HCT116 (cell line): ENCODE measurements around the gene F7. TPM values are rescaled to one million over a fixed set of nuclear protein-coding genes. Genes with fewer than 3 reads are reported as not detected.

Experiments
- ATAC-seq: fragments of 200-7000 bp; cut with Tn5 transposase; 2 replicates; pipeline ENCODE4 v1.9.1; 2020; ENCODE audit warnings: mild to moderate bottlenecking, moderate library complexity
- BruUV-seq: library from RNA; stranded (reverse); fragments of 400-500 nt; replicated peaks from 2 replicates; lab custom pipeline; 2021; lab: Mats Ljungman, UMichigan
- CTCF ChIA-PET: fragments of 300-600 bp; sonication (Branson Sonifier 250); formaldehyde crosslinking; loops from one replicate; lab custom pipeline; 2021; ENCODE audit warnings: antibody characterized with exemption; lab: Charles Lee
- POLR2A ChIA-PET: fragments of 300-600, 350-600 bp; sonication (Branson Sonifier 250); formaldehyde crosslinking; loops from one replicate; lab custom pipeline; 2021; ENCODE audit warnings: antibody characterized with exemption; lab: Charles Lee
- RAD21 ChIA-PET, 2 experiments: fragments of 300-600 bp; sonication (Branson Sonifier 250); formaldehyde crosslinking; loops; one replicate each; lab custom pipeline; 2023; ENCODE audit warnings: low total read pairs in 2 of 2; ENCODE audit not compliant: uncharacterized antibody in 2 of 2, unreplicated experiment in 2 of 2, low non-redundant PET in 1 of 2; lab: Charles Lee
- DNase-seq: peaks from one replicate; pipeline ENCODE4 v3.0.0-alpha.2; 2010; ENCODE audit warnings: low read depth, low spot score
- H2AFZ ChIP-seq: fragments of 200-600 bp; shearing (Covaris generic), sonication (generic); 2 replicates; pipeline ENCODE4 v1.6.1; 2017; ENCODE audit warnings: low read depth, mixed run types, mixed read lengths, antibody characterized with exemption, low read length; ENCODE audit not compliant: poor library complexity, severe bottlenecking
- H3K27ac ChIP-seq: 2 replicates; pipeline ENCODE4 v1.5.1; 2012; ENCODE audit warnings: low read depth, low read length
- H3K27me3 ChIP-seq: fragments of 200-600 bp; sonication (generic); 2 replicates; pipeline ENCODE4 v1.6.1; 2016; ENCODE audit warnings: mixed run types, low read length, mixed read lengths; ENCODE audit not compliant: insufficient read depth
- H3K36me3 ChIP-seq, 2 experiments: fragments of 200-500 bp in 1 of 2; fragments of 200-600 bp in 1 of 2; sonication (Bioruptor generic) in 1 of 2; sonication (generic) in 1 of 2; 2 replicates each; pipeline versions ENCODE4 v1.5.1 to v1.6.1; 2014 to 2016; ENCODE audit warnings: low read length in 2 of 2, inconsistent platforms in 1 of 2, mixed read lengths in 1 of 2, mixed run types in 1 of 2; ENCODE audit not compliant: insufficient read depth in 2 of 2, control insufficient read depth in 1 of 2
- H3K4me1 ChIP-seq, 2 experiments: fragments of 200-600 bp in 1 of 2; sonication (generic) in 1 of 2; 2 replicates each; pipeline versions ENCODE4 v1.5.1 to v1.6.1; 2012 to 2017; ENCODE audit warnings: low read length in 2 of 2, inconsistent platforms in 1 of 2, mild to moderate bottlenecking in 1 of 2, mixed read lengths in 1 of 2, mixed run types in 1 of 2, moderate library complexity in 1 of 2; ENCODE audit not compliant: insufficient read depth in 2 of 2, control insufficient read depth in 1 of 2
- H3K4me2 ChIP-seq: fragments of 200-600 bp; sonication (generic); 2 replicates; pipeline ENCODE4 v1.6.1; 2017; ENCODE audit warnings: mixed run types, low read length, mixed read lengths
- H3K4me3 ChIP-seq, 2 experiments: fragments of 200-600 bp in 1 of 2; sonication (generic) in 1 of 2; replicated peaks in 1 of 2; 2 replicates each; pipeline ENCODE4 v1.5.1; 2011 to 2016; ENCODE audit warnings: low read length in 2 of 2, control low read depth in 1 of 2, low read depth in 1 of 2, mild to moderate bottlenecking in 1 of 2, mixed read lengths in 1 of 2, mixed run types in 1 of 2
- H3K79me2 ChIP-seq: fragments of 200-600 bp; sonication (generic); 2 replicates; pipeline ENCODE4 v1.6.1; 2017; ENCODE audit warnings: mild to moderate bottlenecking, mixed run types, low read length, moderate library complexity, mixed read lengths; ENCODE audit not compliant: insufficient read depth
- H3K9ac ChIP-seq: fragments of 200-600 bp; sonication (generic); 2 replicates; pipeline ENCODE4 v1.6.1; 2016; ENCODE audit warnings: low read length, mixed read lengths
- H3K9me2 ChIP-seq: fragments of 200-600 bp; sonication (generic), shearing (Covaris generic); 2 replicates; pipeline ENCODE4 v1.6.1; 2017; ENCODE audit warnings: mixed run types, mild to moderate bottlenecking, moderate library complexity; ENCODE audit not compliant: insufficient read depth
- H3K9me3 ChIP-seq, 2 experiments: fragments of 200-500 bp in 1 of 2; fragments of 200-600 bp in 1 of 2; sonication (Bioruptor generic) in 1 of 2; sonication (generic) in 1 of 2; 2 replicates each; pipeline ENCODE4 v1.6.1; 2014 to 2017; ENCODE audit warnings: low read length in 2 of 2, mixed read lengths in 2 of 2, inconsistent platforms in 1 of 2, low read depth in 1 of 2, mild to moderate bottlenecking in 1 of 2, mixed run types in 1 of 2, moderate library complexity in 1 of 2; ENCODE audit not compliant: control insufficient read depth in 1 of 2, insufficient read depth in 1 of 2
- H4K20me1 ChIP-seq: fragments of 200-600 bp; sonication (generic), shearing (Covaris generic); 2 replicates; pipeline ENCODE4 v1.6.1; 2017; ENCODE audit warnings: mixed run types, mild to moderate bottlenecking, moderate library complexity; ENCODE audit not compliant: insufficient read depth
- ATF3 ChIP-seq: IDR thresholded peaks from 2 replicates; pipeline ENCODE4 v1.6.1; 2012
- CBX3 ChIP-seq: IDR thresholded peaks from 2 replicates; pipeline ENCODE4 v1.6.1; 2012; ENCODE audit warnings: low read depth
- CEBPB ChIP-seq: IDR thresholded peaks from 2 replicates; pipeline ENCODE4 v1.6.1; 2012; ENCODE audit warnings: low read depth
- CTCF ChIP-seq, 3 experiments: fragments of 200-600 bp in 1 of 3; sonication (generic) in 1 of 3; IDR thresholded peaks in 2 of 3; conservative IDR thresholded peaks in 1 of 3; 2 replicates each; pipeline ENCODE4 v1.5.1; 2012 to 2017; ENCODE audit warnings: low read depth in 2 of 3, low read length in 2 of 3, antibody characterized with exemption in 1 of 3, borderline replicate concordance in 1 of 3, control low read depth in 1 of 3, mild to moderate bottlenecking in 1 of 3, mixed read lengths in 1 of 3, mixed run types in 1 of 3, moderate library complexity in 1 of 3; ENCODE audit not compliant: insufficient read depth in 1 of 3
- EGR1 ChIP-seq: IDR thresholded peaks from 2 replicates; pipeline ENCODE4 v1.6.1; 2012; ENCODE audit warnings: low read depth
- ELF1 ChIP-seq: IDR thresholded peaks from 2 replicates; pipeline ENCODE4 v1.6.1; 2012; ENCODE audit warnings: low read depth, borderline replicate concordance
- EZH2 ChIP-seq: fragments of 200-600 bp; sonication (generic); IDR thresholded peaks from 2 replicates; pipeline ENCODE4 v1.6.1; 2017; ENCODE audit warnings: antibody characterized with exemption, mixed run types
- EZH2phosphoT487 ChIP-seq: fragments of 200-600 bp; IDR thresholded peaks from 2 replicates; pipeline ENCODE4 v1.6.1; 2018; ENCODE audit warnings: antibody characterized with exemption, borderline replicate concordance
- FOSL1 ChIP-seq: IDR thresholded peaks from 2 replicates; pipeline ENCODE4 v1.6.1; 2012; ENCODE audit warnings: low read depth
- MAX ChIP-seq: IDR thresholded peaks from 2 replicates; pipeline ENCODE4 v1.6.1; 2012
- SIN3A ChIP-seq: IDR thresholded peaks from 2 replicates; pipeline ENCODE4 v1.6.1; 2012; ENCODE audit warnings: low read depth
- SP1 ChIP-seq: IDR thresholded peaks from 2 replicates; pipeline ENCODE4 v1.6.1; 2012; ENCODE audit warnings: low read depth
- SRF ChIP-seq: IDR thresholded peaks from 2 replicates; pipeline ENCODE4 v1.6.1; 2012; ENCODE audit warnings: low read depth
- TCF7L2 ChIP-seq: IDR thresholded peaks from 2 replicates; pipeline ENCODE4 v1.7.0; 2011; ENCODE audit warnings: borderline replicate concordance, inconsistent platforms; ENCODE audit not compliant: insufficient read depth, insufficient read length; ENCODE audit errors: extremely low read depth
- YY1 ChIP-seq: IDR thresholded peaks from 2 replicates; pipeline ENCODE4 v1.6.1; 2011; ENCODE audit warnings: low read length, low read depth, moderate library complexity, mild to moderate bottlenecking; ENCODE audit not compliant: insufficient replicate concordance; ENCODE audit errors: extremely low read depth
- ZFX ChIP-seq: fragments of 450-650 bp; IDR thresholded peaks from 2 replicates; pipeline ENCODE4 v1.6.1; 2017
- ZNF274 ChIP-seq: fragments of 200-500 bp; sonication (Bioruptor generic); IDR thresholded peaks from 2 replicates; pipeline ENCODE4 v1.6.1; 2014; ENCODE audit warnings: mild to moderate bottlenecking, low read depth, low read length, inconsistent platforms
- intact Hi-C: fragments of 100-400 bp; cut with micrococcal nuclease; formaldehyde crosslinking; loops from 2 replicates; pipeline ENCODE4 v1.10.0; 2022
- total RNA-seq: library from RNA; stranded (reverse); gene quantifications from one replicate; pipeline ENCODE4 v1.2.1, GENCODE V29; 2021; ENCODE audit not compliant: unreplicated experiment

Gene F7
- total RNA-seq, 1 experiment from 2014 or later, result not detected

- TF ChIP-seq FOSL1 (no peak), ATF3 (no peak), SIN3A (no peak), EGR1 (no peak), CBX3 (no peak), EZH2phosphoT487 (no peak), CEBPB (no peak), ZNF274 (no peak), SRF (no peak), ZFX (no peak), TCF7L2 (no peak), ELF1 (no peak), EZH2 (no peak), YY1 (no peak), CTCF (IDR thresholded peaks at IDR 0.05 in 2 of 3, conservative IDR thresholded peaks at IDR 0.05 in 1 of 3; ENCODE audit: borderline replicate concordance in 1 of 3, insufficient read depth in 1 of 3, low read depth in 2 of 3, low read length in 2 of 3) (no peak), SP1 (no peak), MAX (no peak)
- ChIA-PET POLR2A (no interaction called here), RAD21 (no interaction called here), CTCF (no interaction called here)
- Histone ChIP-seq H3K4me1 (peaks cover 7 to 11% of the 10 kb centered on the region in 2 experiments; a peak in 3 of 4 replicates), H2AFZ (no peak overlapping the region), H3K27me3 (no peaks in the 10 kb centered on the region), H3K9me3 (no peaks in the 10 kb centered on the region), H3K9me2 (no peaks in the 10 kb centered on the region), H3K9ac (no peak overlapping the region), H3K27ac (no peak overlapping the region), H4K20me1 (no peaks in the 10 kb centered on the region), H3K4me3 (no peak overlapping the region), H3K4me2 (no peak overlapping the region), H3K79me2 (no peaks in the 10 kb centered on the region), H3K36me3 (no peaks in the 10 kb centered on the region)
- ATAC-seq, result no peak
- no TSS peak for BruUV-seq
- no peak for DNase-seq
- intact Hi-C loops, result loop anchor here (10.0 kb wide), 1 partner anchor 72 kb away; the partner anchor contains the start of gene PROZ
Observed at GRCh38 chr13:113083022-113083373, 22.6 kb upstream of the F7 start.
